GM12875 (cell line): ENCODE results near the gene ZNF627.

Experiments used
- H3K4me3 ChIP-seq: one replicate; pipeline ENCODE4 v1.5.1; 2011; ENCODE audit warnings: low read depth, low read length, control low read depth
- CTCF ChIP-seq: IDR thresholded peaks from 2 replicates; pipeline ENCODE4 v1.5.1; 2011; ENCODE audit warnings: low read depth, mild to moderate bottlenecking, control low read depth, inconsistent platforms, low read length, moderate library complexity, borderline replicate concordance; ENCODE audit not compliant: insufficient read depth

The ZNF627 gene

GRCh38 chr19:11580116-11580515 is 17.2 kb upstream of the ZNF627 start:
- TF ChIP-seq CTCF = no peak
- H3K4me3 ChIP-seq = no peak overlapping the region

GRCh38 chr19:11581740-11582139 is 15.5 kb upstream of the ZNF627 start:
- H3K4me3 ChIP-seq = no peak overlapping the region
- TF ChIP-seq CTCF = no peak

- no peak overlapping the region for H3K4me3 ChIP-seq
- TF ChIP-seq CTCF = no peak
These were observed 11.0 kb upstream of the ZNF627 start for GRCh38 chr19:11586331-11586730.

GRCh38 chr19:11587302-11587974 is 9.8 kb upstream of the ZNF627 start:
- no peak overlapping the region for H3K4me3 ChIP-seq

GRCh38 chr19:11587975-11588631 is 9.2 kb upstream of the ZNF627 start:
- H3K4me3 ChIP-seq = no peak overlapping the region
- no peak for TF ChIP-seq CTCF

More at GRCh38 chr19:11587302-11587974, 9.8 kb upstream of the ZNF627 start:
- peak; percentile 87 for TF ChIP-seq CTCF

- TF ChIP-seq CTCF = no peak
- H3K4me3 ChIP-seq = no peak overlapping the region
These were observed 3.2 kb upstream of the ZNF627 start for GRCh38 chr19:11594084-11594483.

- no peak overlapping the region for H3K4me3 ChIP-seq
- no peak for TF ChIP-seq CTCF
These were observed 1.1 kb upstream of the ZNF627 start for GRCh38 chr19:11596156-11596555.
